Cardiac fibroblast (primary cell): ENCODE measurements around the gene CCDC93.
A peak's percentile ranks its signal among the peaks of the same experiment; 100 is the strongest.

Source experiments
- DNase-seq, 2 donors: peaks; one replicate each; pipeline versions ENCODE4 v3.0.0 to v3.0.0-alpha.2; 2010; ENCODE audit warnings: low read depth in 2 of 2
- H3K4me3 ChIP-seq, 2 donors: replicated peaks in 1 of 2; 1 replicate in 1 of 2; 2 replicates in 1 of 2; pipeline ENCODE4 v1.5.1; 2011; ENCODE audit warnings: low read depth in 2 of 2, low read length in 2 of 2, mild to moderate bottlenecking in 2 of 2, moderate library complexity in 1 of 2
- CTCF ChIP-seq: IDR thresholded peaks from one replicate; pipeline ENCODE4 v1.5.1; 2011; ENCODE audit warnings: low read depth, mild to moderate bottlenecking, low read length, inconsistent platforms

CCDC93 gene

GRCh38 chr2:117952701-117953100 lies 61.2 kb downstream of the CCDC93 start:
- no peak for TF ChIP-seq CTCF
- no peak for DNase-seq
- no peak overlapping the region for H3K4me3 ChIP-seq

- no peak for DNase-seq
- TF ChIP-seq CTCF: no peak
- no peak overlapping the region for H3K4me3 ChIP-seq
These were observed 61.6 kb downstream of the CCDC93 start for GRCh38 chr2:117952228-117952627.

GRCh38 chr2:117949806-117950205 lies 64.1 kb downstream of the CCDC93 start:
- no peak for DNase-seq
- TF ChIP-seq CTCF: no peak
- no peak overlapping the region for H3K4me3 ChIP-seq

- no peak for DNase-seq
- TF ChIP-seq CTCF: no peak
- H3K4me3 ChIP-seq: no peak overlapping the region
These were observed 65.3 kb downstream of the CCDC93 start for GRCh38 chr2:117948615-117949014.

- no peak overlapping the region for H3K4me3 ChIP-seq
- no peak for TF ChIP-seq CTCF
- DNase-seq: no peak
These were observed 68.6 kb downstream of the CCDC93 start for GRCh38 chr2:117945296-117945695.

GRCh38 chr2:117944816-117945215 lies 69.1 kb downstream of the CCDC93 start:
- TF ChIP-seq CTCF: no peak
- DNase-seq: no peak

DNA sequence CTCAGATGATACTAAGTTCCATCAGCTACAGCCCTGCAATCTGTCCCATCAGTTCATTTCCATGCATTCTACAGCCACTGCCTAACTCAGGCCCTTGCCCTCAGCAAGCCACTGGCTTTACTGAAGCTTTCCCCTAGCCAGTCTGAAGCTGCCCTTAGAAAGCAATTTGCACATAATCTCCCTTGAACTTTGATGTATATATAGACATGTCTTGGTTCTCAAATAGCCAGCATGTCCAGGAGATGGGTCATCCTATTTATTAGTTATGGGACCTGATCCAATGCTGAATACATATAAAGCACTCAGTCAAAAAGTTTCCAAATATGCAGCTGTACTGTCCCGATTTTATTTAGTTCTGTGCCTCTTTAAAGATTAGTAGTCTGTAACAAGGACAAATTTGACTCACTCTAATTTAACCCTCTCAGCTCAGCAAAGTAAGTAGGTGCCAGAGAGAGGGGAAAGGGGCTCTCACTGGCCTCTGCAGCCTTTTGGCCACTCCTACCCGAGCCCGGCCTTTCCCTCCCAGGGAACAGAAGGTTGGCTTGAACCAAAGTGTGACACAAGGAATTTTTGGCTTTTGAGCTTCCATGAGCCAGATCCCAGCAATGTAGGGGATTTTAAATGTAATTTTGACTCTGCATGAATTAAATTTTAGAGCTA lies 70.7 kb downstream of the CCDC93 start:
- no peak for TF ChIP-seq CTCF

More at GRCh38 chr2:117944816-117945215, 69.1 kb downstream of the CCDC93 start:
- H3K4me3 ChIP-seq: no peak overlapping the region

More for the DNA sequence above, 70.7 kb downstream of the CCDC93 start:
- DNase-seq: peak in 1 of 2 donors; percentile 47
- no peak overlapping the region for H3K4me3 ChIP-seq
